HG03139 (cell line): ENCODE data around the gene SLC6A6.
"Not testable (repeated sequence)": the region's sequence is repeated elsewhere in the genome, so short reads cannot be mapped to it uniquely, and the experiment has no call there.

Source experiments
- ATAC-seq: cut with Tn5 transposase; IDR thresholded peaks from one replicate; pipeline ENCODE4 v1.9.1; 2021; ENCODE audit not compliant: unreplicated experiment

SLC6A6 gene

GRCh38 chr3:14434126-14434497 is 31.7 kb downstream of the SLC6A6 start:
- no peak for ATAC-seq

- no peak for ATAC-seq
Observed at GRCh38 chr3:14434498-14435151, 32.2 kb downstream of the SLC6A6 start.

GRCh38 chr3:14435175-14436014 is 33.0 kb downstream of the SLC6A6 start:
- ATAC-seq = no peak

- no peak for ATAC-seq
Observed at GRCh38 chr3:14436954-14437281, 34.5 kb downstream of the SLC6A6 start.

- ATAC-seq = not testable (repeated sequence)
Observed at GRCh38 chr3:14437705-14438104, 35.3 kb downstream of the SLC6A6 start.

GRCh38 chr3:14438262-14438661 is 35.9 kb downstream of the SLC6A6 start:
- no peak for ATAC-seq

- ATAC-seq = no peak
Observed at GRCh38 chr3:14438929-14439328, 36.5 kb downstream of the SLC6A6 start.

GRCh38 chr3:14439501-14440167 is 37.2 kb downstream of the SLC6A6 start:
- no peak for ATAC-seq

GRCh38 chr3:14440168-14440518 is 37.7 kb downstream of the SLC6A6 start:
- ATAC-seq = no peak

GRCh38 chr3:14440531-14441239 is 38.3 kb downstream of the SLC6A6 start:
- no peak for ATAC-seq

GRCh38 chr3:14441240-14441919 is 39.0 kb downstream of the SLC6A6 start:
- no peak for ATAC-seq

- ATAC-seq = no peak
Observed at GRCh38 chr3:14441920-14442300, 39.5 kb downstream of the SLC6A6 start.

GRCh38 chr3:14444380-14444779 is 42.0 kb downstream of the SLC6A6 start:
- no peak for ATAC-seq

- ATAC-seq = no peak
Observed at GRCh38 chr3:14445773-14446172, 43.4 kb downstream of the SLC6A6 start.

GRCh38 chr3:14446988-14447570 is 44.7 kb downstream of the SLC6A6 start:
- no peak for ATAC-seq

- no peak for ATAC-seq
Observed at GRCh38 chr3:14448063-14448462, 45.7 kb downstream of the SLC6A6 start.

GRCh38 chr3:14448756-14449727 is 46.6 kb downstream of the SLC6A6 start:
- ATAC-seq = no peak

- ATAC-seq = no peak
Observed at GRCh38 chr3:14450506-14450905, 48.1 kb downstream of the SLC6A6 start.

- no peak for ATAC-seq
Observed at GRCh38 chr3:14450922-14451606, 48.7 kb downstream of the SLC6A6 start.
